ENCODE results near the gene VWA7. TPM values are rescaled to one million over a fixed set of nuclear protein-coding genes. Genes with fewer than 3 reads are reported as not detected.

VWA7 gene
- total and polyA plus RNA-seq, 12 donors, result 0.17 to 8.1 (median 0.68) TPM

DNA sequence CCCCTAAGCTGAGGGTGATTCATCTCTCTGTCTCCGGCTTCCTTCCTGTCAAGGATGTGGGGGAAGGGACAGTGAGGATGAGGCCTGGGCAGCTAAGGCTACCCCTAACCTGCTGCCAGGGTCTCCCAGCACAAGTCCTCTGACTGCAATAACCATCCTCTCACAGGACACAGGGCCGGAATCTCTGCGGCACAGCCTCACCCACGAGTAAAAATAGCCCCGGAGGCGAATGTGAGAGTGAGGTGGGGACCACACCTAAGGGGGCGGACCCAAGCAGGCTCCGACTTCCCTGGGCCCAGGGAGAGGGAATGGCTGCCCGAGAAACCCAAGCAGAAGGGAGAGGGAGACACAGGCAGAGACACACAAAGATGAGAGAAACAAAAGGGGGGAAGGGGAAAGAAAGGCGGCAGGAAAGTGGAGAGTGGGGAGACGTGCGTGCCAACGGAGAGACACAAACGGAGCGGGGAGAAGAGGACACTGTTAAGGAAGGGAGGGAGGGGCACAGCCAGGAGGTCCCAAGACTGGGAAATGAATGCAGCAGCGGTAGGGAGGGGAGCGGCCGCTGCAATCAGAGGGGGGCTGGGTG, 42.2 kb downstream of the VWA7 start:
- WGBS, 4 donors, result 0 to 1% (median 1%) methylated on average over 18 of the region's 18 CpGs

DNA sequence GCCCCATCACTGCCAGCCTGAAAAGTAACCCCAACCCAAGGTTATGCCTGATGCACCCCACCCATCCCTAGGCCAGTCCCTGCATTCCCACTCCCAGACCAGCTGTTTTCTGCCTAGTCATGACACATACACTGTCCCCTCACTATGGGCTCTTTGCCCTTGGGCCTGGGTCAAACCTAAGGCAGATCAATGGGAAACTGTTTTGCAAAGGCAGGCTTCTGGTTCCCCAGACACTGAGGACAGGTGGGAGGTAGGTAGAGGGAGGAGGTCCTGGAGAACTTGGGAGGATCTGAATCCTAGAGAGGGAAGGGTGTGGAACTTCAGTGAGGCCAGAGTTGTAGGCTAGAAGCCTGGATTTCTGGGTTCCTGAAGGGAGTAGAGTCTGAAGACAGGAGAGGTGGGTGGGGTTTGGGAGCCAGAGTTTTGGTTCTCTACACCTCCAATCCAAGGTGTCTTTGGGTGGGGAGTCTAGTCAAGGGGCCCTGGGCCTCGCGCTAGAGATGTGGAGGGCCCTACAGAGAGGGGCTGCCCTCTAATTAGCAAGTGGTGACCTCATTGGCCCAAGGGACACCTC, 42.8 kb downstream of the VWA7 start:
- H3K4me1 ChIP-seq (replicated peaks in 1 of 2), result peaks cover 11 to 70% of the 10 kb centered on the region in 2 donors
- intact Hi-C loops (cut with DNase I), result loop anchor here in 1 of 2 donors (10.0 kb wide), 1 partner anchor 1680 kb away; the partner anchor contains the start of genes CUTA and PHF1
- H3K9me3 ChIP-seq (replicated peaks in 1 of 3), result no peaks in the 10 kb centered on the region
- H3K36me3 ChIP-seq (replicated peaks in 1 of 2), result peaks cover 0 to 37% of the 10 kb centered on the region in 2 donors
- H3K27me3 ChIP-seq, result no peaks in the 10 kb centered on the region
- no peak for DNase-seq
- TF ChIP-seq, protein P1, sequence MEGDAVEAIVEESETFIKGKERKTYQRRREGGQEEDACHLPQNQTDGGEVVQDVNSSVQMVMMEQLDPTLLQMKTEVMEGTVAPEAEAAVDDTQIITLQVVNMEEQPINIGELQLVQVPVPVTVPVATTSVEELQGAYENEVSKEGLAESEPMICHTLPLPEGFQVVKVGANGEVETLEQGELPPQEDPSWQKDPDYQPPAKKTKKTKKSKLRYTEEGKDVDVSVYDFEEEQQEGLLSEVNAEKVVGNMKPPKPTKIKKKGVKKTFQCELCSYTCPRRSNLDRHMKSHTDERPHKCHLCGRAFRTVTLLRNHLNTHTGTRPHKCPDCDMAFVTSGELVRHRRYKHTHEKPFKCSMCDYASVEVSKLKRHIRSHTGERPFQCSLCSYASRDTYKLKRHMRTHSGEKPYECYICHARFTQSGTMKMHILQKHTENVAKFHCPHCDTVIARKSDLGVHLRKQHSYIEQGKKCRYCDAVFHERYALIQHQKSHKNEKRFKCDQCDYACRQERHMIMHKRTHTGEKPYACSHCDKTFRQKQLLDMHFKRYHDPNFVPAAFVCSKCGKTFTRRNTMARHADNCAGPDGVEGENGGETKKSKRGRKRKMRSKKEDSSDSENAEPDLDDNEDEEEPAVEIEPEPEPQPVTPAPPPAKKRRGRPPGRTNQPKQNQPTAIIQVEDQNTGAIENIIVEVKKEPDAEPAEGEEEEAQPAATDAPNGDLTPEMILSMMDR (IDR thresholded peaks at IDR 0.05), result no peak
- no peak for TF ChIP-seq POLR2A (IDR thresholded peaks at IDR 0.05)
- 4 to 29% (median 9%) methylated on average over 2 of the region's 2 CpGs for WGBS, 4 donors
- H3K27ac ChIP-seq, result peak overlapping the region in 4 of 5 donors; percentile 77 to 98 (median 80)
- peak overlapping the region in 2 of 4 donors; percentile 38 to 92 for H3K4me3 ChIP-seq

More for the DNA sequence above, 42.2 kb downstream of the VWA7 start:
- Histone ChIP-seq H3K4me3 (peak overlapping the region in 3 of 4 donors; percentile 38 to 92 (median 38)), H3K27me3 (no peaks in the 10 kb centered on the region), H3K36me3 (replicated peaks in 1 of 2) (peaks cover 0 to 37% of the 10 kb centered on the region in 2 donors), H3K27ac (peak overlapping the region; percentile 70 to 98 (median 79)), H3K4me1 (replicated peaks in 1 of 2) (peaks cover 13 to 73% of the 10 kb centered on the region in 2 donors), H3K9me3 (replicated peaks in 1 of 3) (no peaks in the 10 kb centered on the region)
- TF ChIP-seq, protein P1 (IDR thresholded peaks at IDR 0.05), result no peak
- TF ChIP-seq POLR2A (IDR thresholded peaks at IDR 0.05), result peak in 1 of 2 donors; percentile 20
- intact Hi-C loops (cut with DNase I), result loop anchor here in 1 of 2 donors (10.0 kb wide), 1 partner anchor 1680 kb away; the partner anchor contains the start of genes CUTA and PHF1
- peak in 6 of 7 donors; percentile 45 to 74 (median 62) for DNase-seq

DNA sequence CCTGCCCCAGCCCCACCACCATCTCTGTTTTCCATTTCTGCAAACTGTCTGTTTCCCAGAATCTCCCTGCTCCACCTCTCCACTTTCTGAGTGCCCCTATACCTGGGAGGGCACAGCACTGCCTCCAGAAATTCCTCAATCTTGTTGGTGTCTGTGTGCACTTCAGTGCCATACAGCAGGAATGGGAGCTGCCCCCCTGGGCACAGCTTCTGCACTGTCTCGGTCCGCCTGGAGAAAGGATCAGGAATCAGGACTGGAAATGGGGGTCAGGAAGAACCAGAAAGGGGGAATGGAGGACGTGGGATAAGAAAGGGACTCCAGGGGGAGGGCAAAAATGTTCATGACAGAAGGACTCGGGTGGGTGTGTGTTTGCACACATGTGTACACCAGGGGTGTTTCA, 43.4 kb downstream of the VWA7 start:
- no peaks in the 10 kb centered on the region for H3K27me3 ChIP-seq
- H3K36me3 ChIP-seq (replicated peaks in 1 of 2), result peaks cover 0 to 37% of the 10 kb centered on the region in 2 donors
- no peak overlapping the region for H3K4me3 ChIP-seq
- no peaks in the 10 kb centered on the region for H3K9me3 ChIP-seq (replicated peaks in 1 of 3)
- peak overlapping the region in 2 of 5 donors; percentile 77 to 98 for H3K27ac ChIP-seq
- peaks cover 12 to 72% of the 10 kb centered on the region in 2 donors for H3K4me1 ChIP-seq (replicated peaks in 1 of 2)
- TF ChIP-seq, protein P1 (IDR thresholded peaks at IDR 0.05), result no peak
- no peak for TF ChIP-seq POLR2A (IDR thresholded peaks at IDR 0.05)
- WGBS, 4 donors, result 74 to 89% (median 85%) methylated on average over 4 of the region's 4 CpGs
- DNase-seq, result no peak
- intact Hi-C loops (cut with DNase I), result loop anchor here in 1 of 2 donors (10.0 kb wide), 1 partner anchor 1681 kb away; the partner anchor contains the start of genes CUTA and PHF1

DNA sequence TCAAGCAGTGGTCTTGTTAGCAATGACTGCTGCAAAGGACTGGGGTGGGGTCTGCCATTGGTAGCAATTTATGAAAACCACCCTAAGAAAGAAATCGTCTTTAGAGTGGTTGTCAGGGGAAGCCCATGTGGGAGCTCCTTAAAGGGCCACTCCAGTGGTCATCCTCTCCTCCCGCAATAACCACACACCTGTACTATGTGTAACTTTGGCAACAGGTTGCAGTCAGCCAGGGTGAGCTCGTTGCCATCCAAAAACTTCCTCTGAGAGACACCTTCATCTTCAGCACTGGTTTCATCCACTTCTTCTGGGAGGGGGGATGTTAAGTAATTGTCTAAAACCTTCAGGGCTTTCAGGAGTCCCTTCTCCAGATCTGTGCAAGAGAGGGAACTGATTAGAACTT, 45.1 kb downstream of the VWA7 start:
- Histone ChIP-seq H3K4me1 (replicated peaks in 1 of 2) (peaks cover 14 to 65% of the 10 kb centered on the region in 2 donors), H3K9me3 (replicated peaks in 1 of 3) (no peaks in the 10 kb centered on the region), H3K27me3 (no peaks in the 10 kb centered on the region), H3K4me3 (no peak overlapping the region), H3K27ac (peak overlapping the region in 2 of 5 donors; percentile 11 to 12), H3K36me3 (replicated peaks in 1 of 2) (peaks cover 0 to 37% of the 10 kb centered on the region in 2 donors)
- intact Hi-C loops (cut with DNase I), result loop anchor here in 1 of 2 donors (10.0 kb wide), 1 partner anchor 1683 kb away; the partner anchor contains the start of genes CUTA and PHF1
- TF ChIP-seq, protein P1 (IDR thresholded peaks at IDR 0.05), result no peak
- no peak for TF ChIP-seq POLR2A (IDR thresholded peaks at IDR 0.05)
- DNase-seq, result no peak
- 44 to 77% (median 56%) methylated on average over 1 to 3 of the region's 3 CpGs for WGBS, 4 donors
